ENCODE data around the gene COQ9. TPM values are rescaled to one million over a fixed set of nuclear protein-coding genes. Genes with fewer than 3 reads are reported as not detected.

COQ9 gene
- total and polyA plus RNA-seq, 2 of the 4 experiments (the other 2 are of a cell fraction), result 57.9 to 58.5 TPM

DNA sequence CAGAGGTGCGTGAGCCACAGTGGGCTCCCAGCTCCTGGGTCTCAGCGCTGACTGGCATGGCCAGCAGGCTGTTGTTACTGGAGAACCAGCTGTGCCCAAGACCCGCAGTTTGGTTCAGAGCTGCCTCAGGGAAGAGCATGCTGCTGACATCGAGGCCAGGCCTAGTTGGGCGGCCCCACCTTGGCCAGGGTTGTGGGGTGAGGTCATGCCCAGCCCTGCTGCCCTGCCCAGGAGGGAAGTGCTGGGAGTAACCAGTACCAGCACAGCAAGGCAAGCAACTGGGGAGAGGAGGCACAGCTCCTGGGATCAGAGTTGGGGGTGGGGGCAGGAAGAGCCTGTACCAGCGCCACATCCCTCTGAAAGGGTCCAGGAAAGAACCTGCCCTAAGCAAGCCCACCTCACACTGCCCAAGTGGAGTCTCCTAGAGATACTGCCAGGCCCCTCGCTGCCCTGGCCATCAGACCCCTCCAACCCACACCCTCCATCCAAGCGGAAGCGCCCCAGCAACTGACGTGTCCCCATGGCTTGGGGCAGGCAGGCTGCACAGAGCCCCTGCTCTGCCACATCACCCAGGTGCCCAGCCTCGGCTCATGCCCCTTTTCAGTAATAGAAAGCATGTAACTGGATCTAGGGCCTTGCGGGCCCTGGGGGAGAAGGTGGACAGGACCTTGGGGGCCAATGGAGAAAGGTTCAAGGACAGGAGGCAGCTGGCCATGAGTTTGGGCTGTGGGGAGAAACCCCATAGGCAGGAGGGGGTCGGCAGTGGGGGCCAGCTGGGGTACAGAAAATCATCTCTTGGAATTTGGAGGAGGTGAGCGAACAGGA is 38.0 kb downstream of the COQ9 start:
- Histone ChIP-seq H4K20me1 (ENCODE audit: insufficient read depth, low read length) (no peaks in the 10 kb centered on the region; the same call in 1 of the 2 replicates), H2AK5ac (ENCODE audit: low read depth, low read length) (peak overlapping the region; percentile 15; the same call in 1 of the 2 replicates), H3K56ac (ENCODE audit: extremely low read depth, insufficient read depth, low read length) (no peak overlapping the region), H4K91ac (ENCODE audit: insufficient read depth, low read depth, low read length) (no peak overlapping the region), H2BK120ac (ENCODE audit: low read depth, low read length) (no peak overlapping the region), H3K27ac (ENCODE audit: insufficient read depth, low read length) (no peak overlapping the region), H3K4me2 (ENCODE audit: low read depth, low read length) (peak overlapping the region; percentile 92), H2BK5ac (ENCODE audit: low read depth, low read length, poor library complexity, severe bottlenecking) (no peak overlapping the region), H4K8ac (ENCODE audit: low read depth in 2 of 2, low read length in 2 of 2) (peak overlapping the region in 1 of 2 experiments; percentile 57; a peak in 2 of 4 replicates), H2AFZ (replicated peaks; ENCODE audit: low read length, poor library complexity) (peak overlapping the region; percentile 96), H3K4me1 (ENCODE audit: control insufficient read depth, insufficient read depth, low read length) (peaks cover 4% of the 10 kb centered on the region; the same call in 1 of the 2 replicates), H3K9me3 (ENCODE audit: control insufficient read depth, insufficient read depth, low read length) (no peaks in the 10 kb centered on the region), H3K27me3 (ENCODE audit: control insufficient read depth, insufficient read depth, low read length) (peaks cover 4% of the 10 kb centered on the region), H2AK9ac (replicated peaks; ENCODE audit: low read depth, low read length, poor library complexity) (peak overlapping the region; percentile 97), H3K9me1 (ENCODE audit: insufficient read depth, low read length) (peaks cover 4% of the 10 kb centered on the region), H4K5ac (ENCODE audit: low read depth, low read length) (no peak overlapping the region), H3K4ac (ENCODE audit: low read depth, low read length) (0 out of 2 replicates have a peak overlapping the region, but pooled peaks have one; percentile 56), H2BK20ac (ENCODE audit: low read depth, low read length) (no peak overlapping the region), H3K9ac (ENCODE audit: low read depth, low read length) (peak overlapping the region; percentile 65; the same call in 1 of the 2 replicates), H3K79me1 (ENCODE audit: low read depth in 1 of 2, low read length in 2 of 2) (peaks cover 0 to 4% of the 10 kb centered on the region in 2 experiments; a peak in 1 of 4 replicates), H3K23ac (ENCODE audit: low read depth, low read length) (no peak overlapping the region; the same call in 1 of the 2 replicates), H3K4me3 (ENCODE audit: insufficient read depth, low read depth, low read length) (peak overlapping the region; percentile 88), H3K36me3 (ENCODE audit: control insufficient read depth, insufficient read depth, low read length) (no peaks in the 10 kb centered on the region), H3K18ac (ENCODE audit: low read depth, low read length) (no peak overlapping the region), H3K14ac (replicated peaks; ENCODE audit: low read depth, low read length) (peak overlapping the region; percentile 76; the same call in 1 of the 2 replicates), H2BK15ac (ENCODE audit: low read depth, low read length) (peak overlapping the region; percentile 64; the same call in 1 of the 3 replicates)
- in situ Hi-C loops (cut with MboI; ENCODE audit: low sequenced_read_pairs) (no loop called here), intact Hi-C loops (cut with micrococcal nuclease) (no loop called here), dilution Hi-C loops (cut with HindIII; ENCODE audit: low sequenced_read_pairs, unreplicated experiment) (no loop called here)
- no TSS peak for BruUV-seq (replicated peaks)
- WGBS, 2 experiments (ENCODE audit: extremely low coverage in 2 of 2, insufficient read length in 1 of 2), result 93% methylated on average over 3 of the region's 14 CpGs; no CpG with 5 or more reads in 1 of the 2 experiments
- POLR2A ChIA-PET (ENCODE audit: unreplicated experiment), result no interaction called here
- TF ChIP-seq MXI1 (IDR thresholded peaks at IDR 0.05; ENCODE audit: borderline replicate concordance, low read depth, low read length) (no peak), CEBPB (IDR thresholded peaks at IDR 0.05; ENCODE audit: low read depth, low read length) (no peak), MAFK (IDR thresholded peaks at IDR 0.05; ENCODE audit: low read depth, low read length) (no peak), FOS (IDR thresholded peaks at IDR 0.05; ENCODE audit: low read depth, low read length) (no peak), POLR2A (IDR thresholded peaks at IDR 0.05; ENCODE audit: low read depth, low read length) (no peak), NFE2L2 (IDR thresholded peaks at IDR 0.05; ENCODE audit: low read depth, low read length) (no peak), RCOR1 (IDR thresholded peaks at IDR 0.05; ENCODE audit: insufficient replicate concordance, low read length) (no peak), MAZ (IDR thresholded peaks at IDR 0.05; ENCODE audit: borderline replicate concordance, low read depth, low read length) (no peak)
- TF ChIP-seq, protein P1, sequence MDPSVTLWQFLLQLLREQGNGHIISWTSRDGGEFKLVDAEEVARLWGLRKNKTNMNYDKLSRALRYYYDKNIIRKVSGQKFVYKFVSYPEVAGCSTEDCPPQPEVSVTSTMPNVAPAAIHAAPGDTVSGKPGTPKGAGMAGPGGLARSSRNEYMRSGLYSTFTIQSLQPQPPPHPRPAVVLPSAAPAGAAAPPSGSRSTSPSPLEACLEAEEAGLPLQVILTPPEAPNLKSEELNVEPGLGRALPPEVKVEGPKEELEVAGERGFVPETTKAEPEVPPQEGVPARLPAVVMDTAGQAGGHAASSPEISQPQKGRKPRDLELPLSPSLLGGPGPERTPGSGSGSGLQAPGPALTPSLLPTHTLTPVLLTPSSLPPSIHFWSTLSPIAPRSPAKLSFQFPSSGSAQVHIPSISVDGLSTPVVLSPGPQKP (IDR thresholded peaks at IDR 0.05; ENCODE audit: borderline replicate concordance, low read depth, low read length), result no peak
- TF ChIP-seq, protein P2, sequence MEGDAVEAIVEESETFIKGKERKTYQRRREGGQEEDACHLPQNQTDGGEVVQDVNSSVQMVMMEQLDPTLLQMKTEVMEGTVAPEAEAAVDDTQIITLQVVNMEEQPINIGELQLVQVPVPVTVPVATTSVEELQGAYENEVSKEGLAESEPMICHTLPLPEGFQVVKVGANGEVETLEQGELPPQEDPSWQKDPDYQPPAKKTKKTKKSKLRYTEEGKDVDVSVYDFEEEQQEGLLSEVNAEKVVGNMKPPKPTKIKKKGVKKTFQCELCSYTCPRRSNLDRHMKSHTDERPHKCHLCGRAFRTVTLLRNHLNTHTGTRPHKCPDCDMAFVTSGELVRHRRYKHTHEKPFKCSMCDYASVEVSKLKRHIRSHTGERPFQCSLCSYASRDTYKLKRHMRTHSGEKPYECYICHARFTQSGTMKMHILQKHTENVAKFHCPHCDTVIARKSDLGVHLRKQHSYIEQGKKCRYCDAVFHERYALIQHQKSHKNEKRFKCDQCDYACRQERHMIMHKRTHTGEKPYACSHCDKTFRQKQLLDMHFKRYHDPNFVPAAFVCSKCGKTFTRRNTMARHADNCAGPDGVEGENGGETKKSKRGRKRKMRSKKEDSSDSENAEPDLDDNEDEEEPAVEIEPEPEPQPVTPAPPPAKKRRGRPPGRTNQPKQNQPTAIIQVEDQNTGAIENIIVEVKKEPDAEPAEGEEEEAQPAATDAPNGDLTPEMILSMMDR (conservative IDR thresholded peaks at IDR 0.05; ENCODE audit: low read depth, low read length), result no peak
- no peak for ATAC-seq (ENCODE audit: low read depth)
- no peak for DNase-seq
- CTCF ChIA-PET, result interaction anchor here (1.3 kb wide), 1 partner anchor 35 kb away, joined by 3 read pairs; no protein-coding TSS in a partner anchor
